ENCODE results near the gene LMNTD1. TPM values are rescaled to one million over a fixed set of nuclear protein-coding genes. Genes with fewer than 3 reads are reported as not detected.

LMNTD1 gene
- total and polyA plus RNA-seq, 9 of the 15 experiments (the other 6 are each of a cell fraction or from before 2014, with no cell fraction given): not detected

DNA sequence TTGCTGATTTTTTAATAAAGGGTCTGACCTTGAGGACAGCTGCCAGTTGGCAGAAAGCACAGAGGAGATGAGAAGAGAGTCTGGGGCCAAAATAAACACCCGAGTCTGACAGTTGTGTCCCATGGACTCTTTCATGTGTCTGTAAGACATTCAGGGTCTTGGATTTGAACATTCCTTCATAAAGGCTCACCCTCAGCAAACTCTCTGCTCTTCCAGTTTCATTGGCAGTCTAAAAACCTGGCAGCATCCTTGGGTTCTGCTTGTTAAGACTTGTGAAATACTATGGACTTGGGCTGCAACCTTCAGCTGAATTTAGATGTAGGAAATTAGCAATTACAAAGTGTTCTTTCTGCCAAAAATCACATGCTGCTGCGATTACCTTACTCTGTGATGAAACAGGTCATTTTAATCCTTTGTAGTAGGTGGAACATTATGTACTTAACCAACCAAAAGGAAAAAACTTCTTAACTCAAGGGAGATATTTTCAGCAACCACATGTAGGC lies 32.0 kb upstream of the LMNTD1 start:
- Histone ChIP-seq H3K9me3 (replicated peaks; ENCODE audit: control insufficient read depth, insufficient read depth, low read depth, low read length) (no peaks in the 10 kb centered on the region), H4K20me1 (replicated peaks; ENCODE audit: control insufficient read depth, insufficient read depth, low read length) (no peaks in the 10 kb centered on the region), H3K36me3 (ENCODE audit: control insufficient read depth, insufficient read depth, low read length) (no peaks in the 10 kb centered on the region), H3K27ac (ENCODE audit: extremely low read depth, low read depth, low read length) (no peak overlapping the region), H2AFZ (ENCODE audit: low read depth, low read length) (no peak overlapping the region), H3K79me2 (ENCODE audit: control insufficient read depth, insufficient read depth, low read length) (no peaks in the 10 kb centered on the region), H3K4me2 (ENCODE audit: insufficient read depth, low read length) (no peak overlapping the region), H3K9me1 (ENCODE audit: control insufficient read depth, insufficient read depth, low read length) (no peaks in the 10 kb centered on the region), H3K27me3 (ENCODE audit: control insufficient read depth in 2 of 2, insufficient read depth in 2 of 2, low read length in 2 of 2) (no peaks in the 10 kb centered on the region), H3K9ac (ENCODE audit: insufficient read depth in 1 of 2, low read depth in 2 of 2, low read length in 2 of 2) (no peak overlapping the region), H3K4me3 (no peak overlapping the region), H3K4me1 (replicated peaks in 1 of 2; ENCODE audit: control insufficient read depth in 2 of 2, insufficient read depth in 2 of 2, low read length in 2 of 2) (no peaks in the 10 kb centered on the region)
- ChIA-PET POLR2A (no interaction called here), CTCF (ENCODE audit: low intra/inter-chr PET ratio) (interaction anchor here (0.6 kb wide), 1 partner anchor 327 kb away, joined by 3 read pairs; no protein-coding TSS in a partner anchor)
- in situ Hi-C loops (cut with MboI): no loop called here
- intact Hi-C loops (cut with micrococcal nuclease): no loop called here
- ATAC-seq (no peak), DNase-seq (ENCODE audit: extremely low read depth in 1 of 4, low spot score in 3 of 4) (no peak), FAIRE-seq (no peak)
- WGBS (ENCODE audit: insufficient coverage, low coverage, missing lambda C conversion rate): 3% methylated on average over 2 of the region's 2 CpGs
- BruUV-seq (replicated peaks): no TSS peak
- no peak for TF ChIP-seq CBX1 (IDR thresholded peaks at IDR 0.05; ENCODE audit: low read depth)
- TF ChIP-seq FOSL1 (tag; conservative IDR thresholded peaks at IDR 0.05): no peak
- TF ChIP-seq, protein P1, sequence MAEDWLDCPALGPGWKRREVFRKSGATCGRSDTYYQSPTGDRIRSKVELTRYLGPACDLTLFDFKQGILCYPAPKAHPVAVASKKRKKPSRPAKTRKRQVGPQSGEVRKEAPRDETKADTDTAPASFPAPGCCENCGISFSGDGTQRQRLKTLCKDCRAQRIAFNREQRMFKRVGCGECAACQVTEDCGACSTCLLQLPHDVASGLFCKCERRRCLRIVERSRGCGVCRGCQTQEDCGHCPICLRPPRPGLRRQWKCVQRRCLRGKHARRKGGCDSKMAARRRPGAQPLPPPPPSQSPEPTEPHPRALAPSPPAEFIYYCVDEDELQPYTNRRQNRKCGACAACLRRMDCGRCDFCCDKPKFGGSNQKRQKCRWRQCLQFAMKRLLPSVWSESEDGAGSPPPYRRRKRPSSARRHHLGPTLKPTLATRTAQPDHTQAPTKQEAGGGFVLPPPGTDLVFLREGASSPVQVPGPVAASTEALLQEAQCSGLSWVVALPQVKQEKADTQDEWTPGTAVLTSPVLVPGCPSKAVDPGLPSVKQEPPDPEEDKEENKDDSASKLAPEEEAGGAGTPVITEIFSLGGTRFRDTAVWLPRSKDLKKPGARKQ (CRISPR knock-in tag; IDR thresholded peaks at IDR 0.05): no peak
- no peak for TF ChIP-seq ZNF561 (CRISPR knock-in tag; conservative IDR thresholded peaks at IDR 0.05)
- TF ChIP-seq, protein P2, sequence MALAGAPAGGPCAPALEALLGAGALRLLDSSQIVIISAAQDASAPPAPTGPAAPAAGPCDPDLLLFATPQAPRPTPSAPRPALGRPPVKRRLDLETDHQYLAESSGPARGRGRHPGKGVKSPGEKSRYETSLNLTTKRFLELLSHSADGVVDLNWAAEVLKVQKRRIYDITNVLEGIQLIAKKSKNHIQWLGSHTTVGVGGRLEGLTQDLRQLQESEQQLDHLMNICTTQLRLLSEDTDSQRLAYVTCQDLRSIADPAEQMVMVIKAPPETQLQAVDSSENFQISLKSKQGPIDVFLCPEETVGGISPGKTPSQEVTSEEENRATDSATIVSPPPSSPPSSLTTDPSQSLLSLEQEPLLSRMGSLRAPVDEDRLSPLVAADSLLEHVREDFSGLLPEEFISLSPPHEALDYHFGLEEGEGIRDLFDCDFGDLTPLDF (CRISPR knock-in tag; IDR thresholded peaks at IDR 0.05): no peak
- TF ChIP-seq HDAC8 (tag; IDR thresholded peaks at IDR 0.05): no peak
- no peak for TF ChIP-seq IFI16 (CRISPR knock-in tag; IDR thresholded peaks at IDR 0.05)
- no peak for TF ChIP-seq SREBF2 (CRISPR knock-in tag; IDR thresholded peaks at IDR 0.05)
- TF ChIP-seq, protein P3, sequence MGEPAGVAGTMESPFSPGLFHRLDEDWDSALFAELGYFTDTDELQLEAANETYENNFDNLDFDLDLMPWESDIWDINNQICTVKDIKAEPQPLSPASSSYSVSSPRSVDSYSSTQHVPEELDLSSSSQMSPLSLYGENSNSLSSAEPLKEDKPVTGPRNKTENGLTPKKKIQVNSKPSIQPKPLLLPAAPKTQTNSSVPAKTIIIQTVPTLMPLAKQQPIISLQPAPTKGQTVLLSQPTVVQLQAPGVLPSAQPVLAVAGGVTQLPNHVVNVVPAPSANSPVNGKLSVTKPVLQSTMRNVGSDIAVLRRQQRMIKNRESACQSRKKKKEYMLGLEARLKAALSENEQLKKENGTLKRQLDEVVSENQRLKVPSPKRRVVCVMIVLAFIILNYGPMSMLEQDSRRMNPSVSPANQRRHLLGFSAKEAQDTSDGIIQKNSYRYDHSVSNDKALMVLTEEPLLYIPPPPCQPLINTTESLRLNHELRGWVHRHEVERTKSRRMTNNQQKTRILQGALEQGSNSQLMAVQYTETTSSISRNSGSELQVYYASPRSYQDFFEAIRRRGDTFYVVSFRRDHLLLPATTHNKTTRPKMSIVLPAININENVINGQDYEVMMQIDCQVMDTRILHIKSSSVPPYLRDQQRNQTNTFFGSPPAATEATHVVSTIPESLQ (CRISPR knock-in tag; IDR thresholded peaks at IDR 0.05): no peak
- TF ChIP-seq ZNF589 (CRISPR knock-in tag; IDR thresholded peaks at IDR 0.05; ENCODE audit: low read depth): no peak
- TF ChIP-seq, protein P4, sequence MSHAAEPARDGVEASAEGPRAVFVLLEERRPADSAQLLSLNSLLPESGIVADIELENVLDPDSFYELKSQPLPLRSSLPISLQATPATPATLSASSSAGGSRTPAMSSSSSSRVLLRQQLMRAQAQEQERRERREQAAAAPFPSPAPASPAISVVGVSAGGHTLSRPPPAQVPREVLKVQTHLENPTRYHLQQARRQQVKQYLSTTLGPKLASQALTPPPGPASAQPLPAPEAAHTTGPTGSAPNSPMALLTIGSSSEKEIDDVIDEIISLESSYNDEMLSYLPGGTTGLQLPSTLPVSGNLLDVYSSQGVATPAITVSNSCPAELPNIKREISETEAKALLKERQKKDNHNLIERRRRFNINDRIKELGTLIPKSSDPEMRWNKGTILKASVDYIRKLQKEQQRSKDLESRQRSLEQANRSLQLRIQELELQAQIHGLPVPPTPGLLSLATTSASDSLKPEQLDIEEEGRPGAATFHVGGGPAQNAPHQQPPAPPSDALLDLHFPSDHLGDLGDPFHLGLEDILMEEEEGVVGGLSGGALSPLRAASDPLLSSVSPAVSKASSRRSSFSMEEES (CRISPR knock-in tag; IDR thresholded peaks at IDR 0.05): no peak
- TF ChIP-seq SMARCC2 (IDR thresholded peaks at IDR 0.05; ENCODE audit: low read depth): no peak
- no peak for TF ChIP-seq NCOA1 (IDR thresholded peaks at IDR 0.05; ENCODE audit: low read depth)
- no peak for TF ChIP-seq NR2F6 (CRISPR knock-in tag; IDR thresholded peaks at IDR 0.05)
- TF ChIP-seq, protein P5, sequence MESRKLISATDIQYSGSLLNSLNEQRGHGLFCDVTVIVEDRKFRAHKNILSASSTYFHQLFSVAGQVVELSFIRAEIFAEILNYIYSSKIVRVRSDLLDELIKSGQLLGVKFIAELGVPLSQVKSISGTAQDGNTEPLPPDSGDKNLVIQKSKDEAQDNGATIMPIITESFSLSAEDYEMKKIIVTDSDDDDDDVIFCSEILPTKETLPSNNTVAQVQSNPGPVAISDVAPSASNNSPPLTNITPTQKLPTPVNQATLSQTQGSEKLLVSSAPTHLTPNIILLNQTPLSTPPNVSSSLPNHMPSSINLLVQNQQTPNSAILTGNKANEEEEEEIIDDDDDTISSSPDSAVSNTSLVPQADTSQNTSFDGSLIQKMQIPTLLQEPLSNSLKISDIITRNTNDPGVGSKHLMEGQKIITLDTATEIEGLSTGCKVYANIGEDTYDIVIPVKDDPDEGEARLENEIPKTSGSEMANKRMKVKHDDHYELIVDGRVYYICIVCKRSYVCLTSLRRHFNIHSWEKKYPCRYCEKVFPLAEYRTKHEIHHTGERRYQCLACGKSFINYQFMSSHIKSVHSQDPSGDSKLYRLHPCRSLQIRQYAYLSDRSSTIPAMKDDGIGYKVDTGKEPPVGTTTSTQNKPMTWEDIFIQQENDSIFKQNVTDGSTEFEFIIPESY (CRISPR knock-in tag; IDR thresholded peaks at IDR 0.05): no peak

Measured in K562 (cell line).